ENCODE data around the gene IFNGR2. TPM values are rescaled to one million over a fixed set of nuclear protein-coding genes. Genes with fewer than 3 reads are reported as not detected.
A peak's percentile ranks its signal among the peaks of the same experiment; 100 is the strongest.

IFNGR2 gene
- total and polyA plus RNA-seq, 2 of the 13 experiments (the other 11 are each of a cell fraction or from before 2014, with no cell fraction given) = 61.3 to 117 TPM

DNA sequence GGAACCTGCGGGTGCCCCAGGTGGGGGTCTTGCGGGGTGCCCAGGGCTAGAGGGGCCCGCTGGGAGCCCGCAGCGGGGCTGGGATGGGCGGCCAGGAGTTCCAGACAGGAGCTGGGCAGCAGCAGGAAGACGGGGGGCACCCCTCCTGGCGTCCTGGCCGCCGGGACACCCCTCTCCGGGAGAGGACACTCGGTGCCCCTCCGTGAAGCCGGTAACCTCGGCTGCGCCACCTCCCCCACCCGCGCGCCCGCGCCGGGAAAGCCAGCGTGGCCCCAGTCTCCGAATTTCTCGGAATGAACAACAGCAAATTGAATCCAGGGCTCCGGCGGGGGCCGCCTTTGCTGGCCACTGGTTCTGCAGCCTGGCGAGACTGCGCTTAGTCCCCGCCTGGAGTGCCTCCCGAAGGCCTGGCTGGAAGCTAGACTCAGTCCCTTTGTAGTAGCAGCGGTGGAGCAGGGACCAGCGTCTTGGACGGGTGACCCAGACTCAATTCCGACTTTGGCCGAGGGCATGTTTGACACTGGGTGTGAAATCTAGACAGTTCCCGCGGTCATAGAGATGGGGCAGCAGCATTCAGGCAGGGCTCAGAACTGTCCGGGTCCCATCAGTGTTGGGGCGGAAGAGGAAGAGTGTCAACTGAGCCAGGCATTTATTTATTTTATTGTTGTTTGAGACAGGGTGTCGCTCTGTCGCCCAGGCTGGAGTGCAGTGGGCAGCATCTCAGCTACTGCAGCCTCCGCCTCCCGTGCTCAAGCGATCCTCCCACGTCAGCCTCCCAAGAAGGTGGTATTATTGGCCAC is 773 bp downstream of the IFNGR2 start (continued):
- TF ChIP-seq RFX5 (IDR thresholded peaks at IDR 0.05; ENCODE audit: low read depth, low read length) = no peak
- no peak for TF ChIP-seq SMARCE1 (IDR thresholded peaks at IDR 0.05; ENCODE audit: borderline replicate concordance)
- peak; percentile 90 for TF ChIP-seq AGO2 (optimal IDR thresholded peaks at IDR 0.05; ENCODE audit: low read depth, low read length)
- no peak for TF ChIP-seq CENPX (CRISPR knock-in tag; IDR thresholded peaks at IDR 0.05)
- no peak for TF ChIP-seq NR2F2 (IDR thresholded peaks at IDR 0.05; ENCODE audit: borderline replicate concordance, low read depth)
- TF ChIP-seq, protein P1, sequence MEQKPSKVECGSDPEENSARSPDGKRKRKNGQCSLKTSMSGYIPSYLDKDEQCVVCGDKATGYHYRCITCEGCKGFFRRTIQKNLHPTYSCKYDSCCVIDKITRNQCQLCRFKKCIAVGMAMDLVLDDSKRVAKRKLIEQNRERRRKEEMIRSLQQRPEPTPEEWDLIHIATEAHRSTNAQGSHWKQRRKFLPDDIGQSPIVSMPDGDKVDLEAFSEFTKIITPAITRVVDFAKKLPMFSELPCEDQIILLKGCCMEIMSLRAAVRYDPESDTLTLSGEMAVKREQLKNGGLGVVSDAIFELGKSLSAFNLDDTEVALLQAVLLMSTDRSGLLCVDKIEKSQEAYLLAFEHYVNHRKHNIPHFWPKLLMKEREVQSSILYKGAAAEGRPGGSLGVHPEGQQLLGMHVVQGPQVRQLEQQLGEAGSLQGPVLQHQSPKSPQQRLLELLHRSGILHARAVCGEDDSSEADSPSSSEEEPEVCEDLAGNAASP (CRISPR knock-in tag; IDR thresholded peaks at IDR 0.05; ENCODE audit: borderline replicate concordance) = no peak
- 0 out of 2 replicates have a peak, but pooled peaks have one; percentile 32 for TF ChIP-seq ZNF225 (CRISPR knock-in tag; IDR thresholded peaks at IDR 0.05)
- 0 out of 2 replicates have a peak, but pooled peaks have one; percentile 5 for TF ChIP-seq HNF4A (CRISPR knock-in tag; IDR thresholded peaks at IDR 0.05)
- TF ChIP-seq SALL2 (CRISPR knock-in tag; IDR thresholded peaks at IDR 0.05) = no peak
- TF ChIP-seq HNRNPL (IDR thresholded peaks at IDR 0.05; ENCODE audit: low read depth, low read length) = no peak
- TF ChIP-seq HMGA1 (CRISPR knock-in tag; conservative IDR thresholded peaks at IDR 0.05) = no peak
- no peak for TF ChIP-seq ZNF724P (CRISPR knock-in tag; IDR thresholded peaks at IDR 0.05; ENCODE audit: borderline replicate concordance)
- TF ChIP-seq TAF1 (CRISPR knock-in tag; IDR thresholded peaks at IDR 0.05) = peak; percentile 52
- no peak for TF ChIP-seq SMAD9 (CRISPR knock-in tag; IDR thresholded peaks at IDR 0.05)
- TF ChIP-seq ZNF430 (CRISPR knock-in tag; IDR thresholded peaks at IDR 0.05) = no peak
- TF ChIP-seq, protein P2, sequence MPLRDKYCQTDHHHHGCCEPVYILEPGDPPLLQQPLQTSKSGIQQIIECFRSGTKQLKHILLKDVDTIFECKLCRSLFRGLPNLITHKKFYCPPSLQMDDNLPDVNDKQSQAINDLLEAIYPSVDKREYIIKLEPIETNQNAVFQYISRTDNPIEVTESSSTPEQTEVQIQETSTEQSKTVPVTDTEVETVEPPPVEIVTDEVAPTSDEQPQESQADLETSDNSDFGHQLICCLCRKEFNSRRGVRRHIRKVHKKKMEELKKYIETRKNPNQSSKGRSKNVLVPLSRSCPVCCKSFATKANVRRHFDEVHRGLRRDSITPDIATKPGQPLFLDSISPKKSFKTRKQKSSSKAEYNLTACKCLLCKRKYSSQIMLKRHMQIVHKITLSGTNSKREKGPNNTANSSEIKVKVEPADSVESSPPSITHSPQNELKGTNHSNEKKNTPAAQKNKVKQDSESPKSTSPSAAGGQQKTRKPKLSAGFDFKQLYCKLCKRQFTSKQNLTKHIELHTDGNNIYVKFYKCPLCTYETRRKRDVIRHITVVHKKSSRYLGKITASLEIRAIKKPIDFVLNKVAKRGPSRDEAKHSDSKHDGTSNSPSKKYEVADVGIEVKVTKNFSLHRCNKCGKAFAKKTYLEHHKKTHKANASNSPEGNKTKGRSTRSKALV (CRISPR knock-in tag; IDR thresholded peaks at IDR 0.05) = no peak
- no peak for TF ChIP-seq NONO (IDR thresholded peaks at IDR 0.05)
- TF ChIP-seq NONO (CRISPR knock-in tag; conservative IDR thresholded peaks at IDR 0.05) = no peak
- TF ChIP-seq REPIN1 (CRISPR knock-in tag; IDR thresholded peaks at IDR 0.05; ENCODE audit: borderline replicate concordance, low read depth) = no peak
- TF ChIP-seq, protein P3, sequence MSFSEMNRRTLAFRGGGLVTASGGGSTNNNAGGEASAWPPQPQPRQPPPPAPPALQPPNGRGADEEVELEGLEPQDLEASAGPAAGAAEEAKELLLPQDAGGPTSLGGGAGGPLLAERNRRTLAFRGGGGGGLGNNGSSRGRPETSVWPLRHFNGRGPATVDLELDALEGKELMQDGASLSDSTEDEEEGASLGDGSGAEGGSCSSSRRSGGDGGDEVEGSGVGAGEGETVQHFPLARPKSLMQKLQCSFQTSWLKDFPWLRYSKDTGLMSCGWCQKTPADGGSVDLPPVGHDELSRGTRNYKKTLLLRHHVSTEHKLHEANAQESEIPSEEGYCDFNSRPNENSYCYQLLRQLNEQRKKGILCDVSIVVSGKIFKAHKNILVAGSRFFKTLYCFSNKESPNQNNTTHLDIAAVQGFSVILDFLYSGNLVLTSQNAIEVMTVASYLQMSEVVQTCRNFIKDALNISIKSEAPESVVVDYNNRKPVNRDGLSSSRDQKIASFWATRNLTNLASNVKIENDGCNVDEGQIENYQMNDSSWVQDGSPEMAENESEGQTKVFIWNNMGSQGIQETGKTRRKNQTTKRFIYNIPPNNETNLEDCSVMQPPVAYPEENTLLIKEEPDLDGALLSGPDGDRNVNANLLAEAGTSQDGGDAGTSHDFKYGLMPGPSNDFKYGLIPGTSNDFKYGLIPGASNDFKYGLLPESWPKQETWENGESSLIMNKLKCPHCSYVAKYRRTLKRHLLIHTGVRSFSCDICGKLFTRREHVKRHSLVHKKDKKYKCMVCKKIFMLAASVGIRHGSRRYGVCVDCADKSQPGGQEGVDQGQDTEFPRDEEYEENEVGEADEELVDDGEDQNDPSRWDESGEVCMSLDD (CRISPR knock-in tag; IDR thresholded peaks at IDR 0.05; ENCODE audit: borderline replicate concordance) = no peak
- 0 out of 2 replicates have a peak, but pooled peaks have one; percentile 18 for TF ChIP-seq KMT2B (CRISPR knock-in tag; IDR thresholded peaks at IDR 0.05)
- TF ChIP-seq FOXC1 (CRISPR knock-in tag; IDR thresholded peaks at IDR 0.05; ENCODE audit: borderline replicate concordance) = no peak
- TF ChIP-seq BCL6 (CRISPR knock-in tag; IDR thresholded peaks at IDR 0.05) = no peak
- TF ChIP-seq ZNF777 (CRISPR knock-in tag; IDR thresholded peaks at IDR 0.05) = no peak
- TF ChIP-seq MTA3 (CRISPR knock-in tag; IDR thresholded peaks at IDR 0.05) = no peak
- TF ChIP-seq NFYB (CRISPR knock-in tag; IDR thresholded peaks at IDR 0.05) = no peak
- peak; percentile 29 for TF ChIP-seq HNRNPLL (IDR thresholded peaks at IDR 0.05; ENCODE audit: low read depth, low read length, poor library complexity, severe bottlenecking)

Data from HepG2 (cell line).